GM23248 (cell line): Measurements from ENCODE around the gene C17orf114.

Experiments used
- EZH2 ChIP-seq: fragments of 200-600 bp; sonication (generic); IDR thresholded peaks from 2 replicates; pipeline ENCODE4 v1.6.1; 2018; ENCODE audit warnings: antibody characterized with exemption, mild to moderate bottlenecking; ENCODE audit not compliant: insufficient read depth, poor library complexity, severe bottlenecking
- EZH2phosphoT487 ChIP-seq: fragments of 200-600 bp; sonication (generic); IDR thresholded peaks from 2 replicates; pipeline ENCODE4 v1.6.1; 2018; ENCODE audit warnings: antibody characterized with exemption, moderate library complexity, mild to moderate bottlenecking, low read depth; ENCODE audit not compliant: insufficient read depth

- no peak for TF ChIP-seq EZH2phosphoT487
- no peak for TF ChIP-seq EZH2
Observed at GRCh38 chr17:4786106-4786511, 16.0 kb downstream of the C17orf114 start, which contains the start of gene VMO1.
